SK-N-SH (cell line): ENCODE data around the gene XRCC3. TPM values are rescaled to one million over a fixed set of nuclear protein-coding genes. Genes with fewer than 3 reads are reported as not detected.
A peak's percentile ranks its signal among the peaks of the same experiment; 100 is the strongest.

Experiments
- CTCF ChIA-PET: fragments of 300-600, 350-600 bp; formaldehyde crosslinking; extraction: SDS; loops from one replicate; lab custom pipeline; 2021; lab: Yijun Ruan, JAX
- POLR2A ChIA-PET: fragments of 350-600 bp; sonication (Branson Sonifier 250); formaldehyde crosslinking; extraction: SDS; loops from one replicate; lab custom pipeline; 2020; ENCODE audit warnings: antibody characterized with exemption, inconsistent platforms; lab: Yijun Ruan, JAX
- DNase-seq: peaks from one replicate; pipeline ENCODE4 v3.0.0; 2012
- H2AFZ ChIP-seq: fragments of 200-600 bp; sonication (generic); 2 replicates; pipeline ENCODE4 v1.8.1; 2016; ENCODE audit warnings: antibody characterized with exemption, mild to moderate bottlenecking, low read depth
- H3F3A ChIP-seq: fragments of 200-600 bp; sonication (generic); replicated peaks from 2 replicates; pipeline ENCODE3; 2016; ENCODE audit warnings: antibody characterized with exemption, mild to moderate bottlenecking; ENCODE audit not compliant: insufficient read depth
- H3K27ac ChIP-seq, 2 experiments: fragments of 200-500 bp in 1 of 2; fragments of 200-600 bp in 1 of 2; sonication (Bioruptor generic) in 1 of 2; sonication (generic), shearing (Covaris generic) in 1 of 2; 2 replicates each; pipeline versions ENCODE4 v1.5.1 to v1.6.1; 2014 to 2016; ENCODE audit warnings: low read depth in 2 of 2, inconsistent platforms in 1 of 2, low read length in 1 of 2, mild to moderate bottlenecking in 1 of 2, mixed read lengths in 1 of 2
- H3K27me3 ChIP-seq: fragments of 200-600 bp; sonication (generic), shearing (Covaris generic); 2 replicates; pipeline ENCODE4 v1.6.1; 2016; ENCODE audit warnings: mixed run types; ENCODE audit not compliant: insufficient read depth
- H3K36me3 ChIP-seq, 2 experiments: fragments of 200-500 bp in 1 of 2; fragments of 200-600 bp in 1 of 2; sonication (Bioruptor generic) in 1 of 2; sonication (generic) in 1 of 2; replicated peaks in 1 of 2; 2 replicates each; pipeline versions ENCODE3 to v1.5.1; 2014 to 2016; ENCODE audit warnings: low read length in 1 of 2, mild to moderate bottlenecking in 1 of 2; ENCODE audit not compliant: insufficient read depth in 2 of 2, control insufficient read depth in 1 of 2
- H3K4me1 ChIP-seq, 2 experiments: fragments of 200-500 bp in 1 of 2; fragments of 200-600 bp in 1 of 2; sonication (Bioruptor generic) in 1 of 2; sonication (generic), shearing (Covaris generic) in 1 of 2; 2 replicates each; pipeline versions ENCODE4 v1.5.1 to v1.6.1; 2014 to 2016; ENCODE audit warnings: low read depth in 1 of 2, low read length in 1 of 2, mixed run types in 1 of 2; ENCODE audit not compliant: insufficient read depth in 2 of 2, control insufficient read depth in 1 of 2
- H3K4me2 ChIP-seq: fragments of 200-600 bp; sonication (generic), shearing (Covaris generic); 2 replicates; pipeline ENCODE4 v1.6.1; 2017; ENCODE audit warnings: mixed run types
- H3K4me3 ChIP-seq, 2 experiments: fragments of 200-500 bp in 1 of 2; fragments of 200-600 bp in 1 of 2; sonication (Bioruptor generic) in 1 of 2; sonication (generic), shearing (Covaris generic) in 1 of 2; 2 replicates each; pipeline versions ENCODE4 v1.5.1 to v1.8.1; 2014 to 2016; ENCODE audit warnings: low read depth in 2 of 2, inconsistent platforms in 1 of 2, low read length in 1 of 2, mild to moderate bottlenecking in 1 of 2, mixed read lengths in 1 of 2, moderate library complexity in 1 of 2
- H3K79me2 ChIP-seq: fragments of 200-600 bp; sonication (generic); 2 replicates; pipeline ENCODE4 v1.8.1; 2017; ENCODE audit warnings: mild to moderate bottlenecking; ENCODE audit not compliant: insufficient read depth
- H3K9ac ChIP-seq: fragments of 200-600 bp; sonication (generic); 2 replicates; pipeline ENCODE4 v1.6.1; 2017; ENCODE audit warnings: mixed run types
- H3K9me2 ChIP-seq: fragments of 200-600 bp; sonication (generic); 2 replicates; pipeline ENCODE4 v1.6.1; 2017; ENCODE audit warnings: mixed run types
- H3K9me3 ChIP-seq: fragments of 200-600 bp; sonication (generic); 2 replicates; pipeline ENCODE4 v1.6.1; 2017; ENCODE audit warnings: mixed run types, mild to moderate bottlenecking, moderate library complexity
- H4K20me1 ChIP-seq: fragments of 200-600 bp; sonication (generic); 2 replicates; pipeline ENCODE4 v1.6.1; 2017; ENCODE audit warnings: mild to moderate bottlenecking, mixed run types; ENCODE audit not compliant: insufficient read depth
- FOSL2 ChIP-seq: IDR thresholded peaks from 2 replicates; pipeline ENCODE4 v1.4.0; 2012; ENCODE audit warnings: low read depth, mild to moderate bottlenecking, moderate library complexity, borderline replicate concordance
- FOXJ3 ChIP-seq: sonication (generic); formaldehyde crosslinking; IDR thresholded peaks from 2 replicates; pipeline ENCODE4 v1.5.1; 2020; ENCODE audit warnings: mild to moderate bottlenecking, missing genetic modification reagents
- GATA2 ChIP-seq: sonication (generic); formaldehyde crosslinking; IDR thresholded peaks from 2 replicates; pipeline ENCODE4 v1.5.0; 2020; ENCODE audit warnings: mild to moderate bottlenecking, missing genetic modification reagents
- JUND ChIP-seq: IDR thresholded peaks from 2 replicates; pipeline ENCODE4 v1.4.0; 2012
- MXI1 ChIP-seq: IDR thresholded peaks from 2 replicates; pipeline ENCODE4 v1.6.1; 2012; ENCODE audit warnings: mild to moderate bottlenecking, low read depth, low read length, improper control_type of control experiment
- NRF1 ChIP-seq: IDR thresholded peaks from 2 replicates; pipeline ENCODE4 v1.6.1; 2012; ENCODE audit warnings: low read depth, mild to moderate bottlenecking, low read length
- RFX5 ChIP-seq: IDR thresholded peaks from 2 replicates; pipeline ENCODE4 v1.6.1; 2012; ENCODE audit warnings: mild to moderate bottlenecking, improper control_type of control experiment, low read length
- RXRA ChIP-seq: IDR thresholded peaks from 2 replicates; pipeline ENCODE4 v1.4.0; 2012; ENCODE audit warnings: low read depth, mild to moderate bottlenecking, borderline replicate concordance
- TAF1 ChIP-seq: IDR thresholded peaks from 2 replicates; pipeline ENCODE4 v1.6.1; 2012; ENCODE audit warnings: low read depth, mild to moderate bottlenecking, low read length, moderate library complexity, borderline replicate concordance
- TCF12 ChIP-seq: IDR thresholded peaks from 2 replicates; pipeline ENCODE4 v1.4.0; 2012
- TEAD4 ChIP-seq: IDR thresholded peaks from 2 replicates; pipeline ENCODE4 v1.4.0; 2012; ENCODE audit warnings: mild to moderate bottlenecking, borderline replicate concordance; ENCODE audit not compliant: insufficient read depth
- WGBS: methylation state at CpG from one replicate; pipeline ENCODE4 v1.1.6; 2017; ENCODE audit warnings: low lambda C conversion rate; 5-methylcytosine and 5-hydroxymethylcytosine counted together
- polyA plus RNA-seq, 3 experiments: library from polyadenylated mRNA; depleted of rRNA; stranded (reverse); fragments of >200 nt; gene quantifications; 2 replicates each; pipeline ENCODE4 v1.2.3, GENCODE V29; 2012
- TF ChIP-seq, protein P1 (sequence below): IDR thresholded peaks from 2 replicates; pipeline ENCODE4 v1.4.0; 2012; ENCODE audit warnings: low read depth, borderline replicate concordance
- TF ChIP-seq, protein P2 (sequence below): IDR thresholded peaks from 2 replicates; pipeline ENCODE4 v1.4.0; 2012; ENCODE audit warnings: low read depth, borderline replicate concordance
- TF ChIP-seq, protein P3 (sequence below): fragments of 150-350 bp; IDR thresholded peaks from 2 replicates; pipeline ENCODE4 v1.6.1; 2016; ENCODE audit warnings: mild to moderate bottlenecking, low read depth, low read length

The XRCC3 gene
- polyA plus RNA-seq, 1 of the 3 experiments (the other 2 are of a cell fraction) = 11.7 TPM

GRCh38 chr14:103668117-103668516, 47.1 kb downstream of the XRCC3 start:
- no peak overlapping the region for H2AFZ ChIP-seq
- CTCF ChIA-PET = no interaction called here
- no peak overlapping the region for H3K4me2 ChIP-seq
- H3K36me3 ChIP-seq = peaks cover 33 to 73% of the 10 kb centered on the region in 2 experiments
- no peaks in the 10 kb centered on the region for H3K9me3 ChIP-seq
- TF ChIP-seq TCF12 = no peak
- no peak for TF ChIP-seq TEAD4
- H3F3A ChIP-seq = peaks cover 20% of the 10 kb centered on the region
- 0 out of 4 replicates have a peak, but pooled peaks cover 0 to 9% of the 10 kb centered on the region in 2 experiments for H3K4me1 ChIP-seq
- H3K79me2 ChIP-seq = peaks cover 94% of the 10 kb centered on the region
- H3K4me3 ChIP-seq = no peak overlapping the region
- no peak for DNase-seq
- no peak overlapping the region for H3K27ac ChIP-seq
- no peaks in the 10 kb centered on the region for H3K27me3 ChIP-seq
- H3K9ac ChIP-seq = no peak overlapping the region
- no peaks in the 10 kb centered on the region for H3K9me2 ChIP-seq
- 96% methylated on average over 3 of the region's 3 CpGs for WGBS
- POLR2A ChIA-PET = interaction anchor here (0.7 kb wide), 1 partner anchor 12 kb away, joined by 3 read pairs; no protein-coding TSS in a partner anchor
- peaks cover 59% of the 10 kb centered on the region for H4K20me1 ChIP-seq

DNA sequence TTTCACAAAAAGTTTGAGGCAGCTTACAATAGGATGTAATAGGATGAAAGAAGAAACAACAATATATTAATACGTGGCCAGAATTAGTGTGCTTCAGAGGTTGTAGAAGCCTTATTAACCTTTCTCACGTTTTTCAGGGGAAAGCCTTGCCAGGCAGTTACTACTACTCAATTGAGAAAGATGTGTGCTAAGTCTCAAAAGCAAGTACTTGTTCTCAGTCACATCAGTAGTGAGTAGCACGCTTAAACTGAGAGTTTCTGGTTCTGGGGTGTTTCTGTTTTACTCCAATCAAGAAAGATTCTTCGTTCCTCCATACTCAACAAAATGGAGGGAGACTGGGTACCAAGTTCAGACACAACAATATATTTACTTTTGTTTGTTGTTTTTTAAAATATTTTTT, 47.6 kb downstream of the XRCC3 start:
- TF ChIP-seq FOSL2 = no peak
- no peak for TF ChIP-seq NRF1
- peaks cover 23% of the 10 kb centered on the region for H3F3A ChIP-seq
- H4K20me1 ChIP-seq = peaks cover 63% of the 10 kb centered on the region
- no peak overlapping the region for H3K4me3 ChIP-seq
- whole genome bisulfite sequencing = 87% methylated on average over 4 of the region's 4 CpGs
- no peak for DNase-seq
- H3K4me1 ChIP-seq = 0 out of 4 replicates have a peak, but pooled peaks cover 0 to 9% of the 10 kb centered on the region in 2 experiments
- no peak overlapping the region for H3K9ac ChIP-seq
- peaks cover 28 to 72% of the 10 kb centered on the region in 2 experiments for H3K36me3 ChIP-seq
- no peak overlapping the region for H3K4me2 ChIP-seq
- H2AFZ ChIP-seq = no peak overlapping the region
- H3K27ac ChIP-seq = no peak overlapping the region
- ChIA-PET CTCF (no interaction called here), POLR2A (interaction anchor here (0.7 kb wide), 1 partner anchor 12 kb away, joined by 3 read pairs; no protein-coding TSS in a partner anchor)
- no peaks in the 10 kb centered on the region for H3K9me3 ChIP-seq
- no peaks in the 10 kb centered on the region for H3K27me3 ChIP-seq
- H3K9me2 ChIP-seq = no peaks in the 10 kb centered on the region
- peaks cover 99% of the 10 kb centered on the region for H3K79me2 ChIP-seq

- 91% methylated on average over 12 of the region's 13 CpGs for WGBS
- POLR2A ChIA-PET = no interaction called here
Measured at GRCh38 chr14:103663506-103663905, 51.7 kb downstream of the XRCC3 start.

More at GRCh38 chr14:103663506-103663905, 51.7 kb downstream of the XRCC3 start:
- H3F3A ChIP-seq = peaks cover 28% of the 10 kb centered on the region
- no peaks in the 10 kb centered on the region for H3K27me3 ChIP-seq
- DNase-seq = no peak
- no peaks in the 10 kb centered on the region for H3K9me2 ChIP-seq
- peaks cover 77% of the 10 kb centered on the region for H4K20me1 ChIP-seq
- no peak for TF ChIP-seq JUND
- no peak for TF ChIP-seq RFX5
- no peak for TF ChIP-seq TAF1
- TF ChIP-seq FOXJ3 = no peak
- no peak for TF ChIP-seq RXRA
- TF ChIP-seq, protein P1, sequence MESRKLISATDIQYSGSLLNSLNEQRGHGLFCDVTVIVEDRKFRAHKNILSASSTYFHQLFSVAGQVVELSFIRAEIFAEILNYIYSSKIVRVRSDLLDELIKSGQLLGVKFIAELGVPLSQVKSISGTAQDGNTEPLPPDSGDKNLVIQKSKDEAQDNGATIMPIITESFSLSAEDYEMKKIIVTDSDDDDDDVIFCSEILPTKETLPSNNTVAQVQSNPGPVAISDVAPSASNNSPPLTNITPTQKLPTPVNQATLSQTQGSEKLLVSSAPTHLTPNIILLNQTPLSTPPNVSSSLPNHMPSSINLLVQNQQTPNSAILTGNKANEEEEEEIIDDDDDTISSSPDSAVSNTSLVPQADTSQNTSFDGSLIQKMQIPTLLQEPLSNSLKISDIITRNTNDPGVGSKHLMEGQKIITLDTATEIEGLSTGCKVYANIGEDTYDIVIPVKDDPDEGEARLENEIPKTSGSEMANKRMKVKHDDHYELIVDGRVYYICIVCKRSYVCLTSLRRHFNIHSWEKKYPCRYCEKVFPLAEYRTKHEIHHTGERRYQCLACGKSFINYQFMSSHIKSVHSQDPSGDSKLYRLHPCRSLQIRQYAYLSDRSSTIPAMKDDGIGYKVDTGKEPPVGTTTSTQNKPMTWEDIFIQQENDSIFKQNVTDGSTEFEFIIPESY = no peak
- TF ChIP-seq, protein P2, sequence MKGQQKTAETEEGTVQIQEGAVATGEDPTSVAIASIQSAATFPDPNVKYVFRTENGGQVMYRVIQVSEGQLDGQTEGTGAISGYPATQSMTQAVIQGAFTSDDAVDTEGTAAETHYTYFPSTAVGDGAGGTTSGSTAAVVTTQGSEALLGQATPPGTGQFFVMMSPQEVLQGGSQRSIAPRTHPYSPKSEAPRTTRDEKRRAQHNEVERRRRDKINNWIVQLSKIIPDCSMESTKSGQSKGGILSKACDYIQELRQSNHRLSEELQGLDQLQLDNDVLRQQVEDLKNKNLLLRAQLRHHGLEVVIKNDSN = no peak
- TF ChIP-seq TEAD4 = no peak
- no peak for TF ChIP-seq GATA2
- TF ChIP-seq, protein P3, sequence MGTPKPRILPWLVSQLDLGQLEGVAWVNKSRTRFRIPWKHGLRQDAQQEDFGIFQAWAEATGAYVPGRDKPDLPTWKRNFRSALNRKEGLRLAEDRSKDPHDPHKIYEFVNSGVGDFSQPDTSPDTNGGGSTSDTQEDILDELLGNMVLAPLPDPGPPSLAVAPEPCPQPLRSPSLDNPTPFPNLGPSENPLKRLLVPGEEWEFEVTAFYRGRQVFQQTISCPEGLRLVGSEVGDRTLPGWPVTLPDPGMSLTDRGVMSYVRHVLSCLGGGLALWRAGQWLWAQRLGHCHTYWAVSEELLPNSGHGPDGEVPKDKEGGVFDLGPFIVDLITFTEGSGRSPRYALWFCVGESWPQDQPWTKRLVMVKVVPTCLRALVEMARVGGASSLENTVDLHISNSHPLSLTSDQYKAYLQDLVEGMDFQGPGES = no peak
- no peak for TF ChIP-seq MXI1
- 0 out of 4 replicates have a peak, but pooled peaks cover 0 to 9% of the 10 kb centered on the region in 2 experiments for H3K4me1 ChIP-seq
- H3K9ac ChIP-seq = no peak overlapping the region
- H3K4me2 ChIP-seq = no peak overlapping the region
- no peak overlapping the region for H2AFZ ChIP-seq
- H3K79me2 ChIP-seq = peaks cover 98% of the 10 kb centered on the region
- H3K4me3 ChIP-seq = no peak overlapping the region
- H3K27ac ChIP-seq = peak overlapping the region in 1 of 2 experiments; percentile 48; a peak in 1 of 4 replicates
- H3K36me3 ChIP-seq = peaks cover 30 to 78% of the 10 kb centered on the region in 2 experiments
- no peaks in the 10 kb centered on the region for H3K9me3 ChIP-seq
- CTCF ChIA-PET = interaction anchor here (1.0 kb wide), 2 partner anchors 14 to 16 kb away, joined by 3 to 5 read pairs; no protein-coding TSS in a partner anchor
